ENCODE results near the gene SPATA20. TPM values are rescaled to one million over a fixed set of nuclear protein-coding genes. Genes with fewer than 3 reads are reported as not detected.

The SPATA20 gene
- total and polyA plus RNA-seq, 2 of the 13 experiments (the other 11 are each of a cell fraction or from before 2014, with no cell fraction given) = 36.1 to 64.8 TPM

GRCh38 chr17:50518384-50519023 is 28.5 kb upstream of the SPATA20 start (continued):
- no peak for TF ChIP-seq TRIM22 (IDR thresholded peaks at IDR 0.05)
- 0 out of 2 replicates have a peak, but pooled peaks have one; percentile 68 for TF ChIP-seq KDM4B (CRISPR knock-in tag; IDR thresholded peaks at IDR 0.05)
- 0 out of 2 replicates have a peak, but pooled peaks have one; percentile 59 for TF ChIP-seq ARNT2 (CRISPR knock-in tag; IDR thresholded peaks at IDR 0.05; ENCODE audit: low read depth)
- no peak for TF ChIP-seq ZNF772 (CRISPR knock-in tag; IDR thresholded peaks at IDR 0.05)
- no peak for TF ChIP-seq GTF3A (CRISPR knock-in tag; conservative IDR thresholded peaks at IDR 0.05)
- no peak for TF ChIP-seq ZSCAN30 (CRISPR knock-in tag; IDR thresholded peaks at IDR 0.05)
- TF ChIP-seq ATF7-NPFF (CRISPR knock-in tag; IDR thresholded peaks at IDR 0.05; ENCODE audit: low read depth) = 0 out of 2 replicates have a peak, but pooled peaks have one; percentile 10
- TF ChIP-seq NR2C2 (CRISPR knock-in tag; IDR thresholded peaks at IDR 0.05; ENCODE audit: borderline replicate concordance) = no peak
- peak; percentile 92 for TF ChIP-seq ZNF331 (CRISPR knock-in tag; IDR thresholded peaks at IDR 0.05)
- TF ChIP-seq ZNF224 (CRISPR knock-in tag; IDR thresholded peaks at IDR 0.05) = no peak
- no peak for TF ChIP-seq DR1 (CRISPR knock-in tag; IDR thresholded peaks at IDR 0.05)
- peak; percentile 29; the same call in 1 of the 2 replicates for TF ChIP-seq ELF3 (CRISPR knock-in tag; IDR thresholded peaks at IDR 0.05)
- no peak for TF ChIP-seq FOXA1 (IDR thresholded peaks at IDR 0.05)
- peak; percentile 63 for TF ChIP-seq FOXA1 (CRISPR knock-in tag; IDR thresholded peaks at IDR 0.05)
- no peak for TF ChIP-seq FOXM1 (CRISPR knock-in tag; IDR thresholded peaks at IDR 0.05)
- no peak for TF ChIP-seq RNF219 (CRISPR knock-in tag; IDR thresholded peaks at IDR 0.05)
- no peak for TF ChIP-seq RFXAP (CRISPR knock-in tag; IDR thresholded peaks at IDR 0.05; ENCODE audit: borderline replicate concordance)
- no peak for TF ChIP-seq ARNTL (CRISPR knock-in tag; IDR thresholded peaks at IDR 0.05)
- TF ChIP-seq PHF5A (CRISPR knock-in tag; IDR thresholded peaks at IDR 0.05; ENCODE audit: low read depth, unreplicated experiment) = no peak
- TF ChIP-seq TIGD3 (CRISPR knock-in tag; IDR thresholded peaks at IDR 0.05; ENCODE audit: borderline replicate concordance) = no peak
- 0 out of 2 replicates have a peak, but pooled peaks have one; percentile 16 for TF ChIP-seq GATAD2A (CRISPR knock-in tag; IDR thresholded peaks at IDR 0.05)
- TF ChIP-seq ETV5 (CRISPR knock-in tag; IDR thresholded peaks at IDR 0.05; ENCODE audit: borderline replicate concordance) = 0 out of 2 replicates have a peak, but pooled peaks have one; percentile 10
- TF ChIP-seq MTF1 (CRISPR knock-in tag; IDR thresholded peaks at IDR 0.05) = no peak
- peak; percentile 74 for TF ChIP-seq ZNF574 (CRISPR knock-in tag; IDR thresholded peaks at IDR 0.05)
- TF ChIP-seq ZNF737 (CRISPR knock-in tag; IDR thresholded peaks at IDR 0.05; ENCODE audit: borderline replicate concordance) = no peak

Data from HepG2 (cell line).